ENCODE data around the gene AGPAT2. TPM values are rescaled to one million over a fixed set of nuclear protein-coding genes. Genes with fewer than 3 reads are reported as not detected.

Gene AGPAT2
- total RNA-seq, 1 donor from 2014 or later, result 48.4 TPM

GRCh38 chr9:136692185-136693134 lies 5.2 kb upstream of the AGPAT2 start:
- intact Hi-C loops (cut with DNase I), result loop anchor here (5.0 kb wide), 1 partner anchor 35 kb away; no protein-coding TSS in a partner anchor
- no peak for DNase-seq (ENCODE audit: low spot score)

GRCh38 chr9:136691316-136692184 lies 4.3 kb upstream of the AGPAT2 start:
- intact Hi-C loops (cut with DNase I), result loop anchor here (5.0 kb wide), 1 partner anchor 36 kb away; no protein-coding TSS in a partner anchor

GRCh38 chr9:136690806-136691261 lies 3.6 kb upstream of the AGPAT2 start:
- intact Hi-C loops (cut with DNase I), result loop anchor here (5.0 kb wide), 1 partner anchor 36 kb away; no protein-coding TSS in a partner anchor
- DNase-seq (ENCODE audit: low spot score), result peak; percentile 90

More at GRCh38 chr9:136691316-136692184, 4.3 kb upstream of the AGPAT2 start:
- DNase-seq (ENCODE audit: low spot score), result no peak

- no peak for DNase-seq (ENCODE audit: low spot score)
- intact Hi-C loops (cut with DNase I), result loop anchor here (5.0 kb wide), 1 partner anchor 37 kb away; no protein-coding TSS in a partner anchor
Measured at GRCh38 chr9:136690104-136690805, 3.0 kb upstream of the AGPAT2 start.

- intact Hi-C loops (cut with DNase I), result no loop called here
- DNase-seq (ENCODE audit: low spot score), result no peak
Measured at GRCh38 chr9:136689108-136689460, 1.8 kb upstream of the AGPAT2 start.

- DNase-seq (ENCODE audit: low spot score), result no peak
Measured at GRCh38 chr9:136688274-136689107, 1.2 kb upstream of the AGPAT2 start.

GRCh38 chr9:136687721-136688223 lies 515 bp upstream of the AGPAT2 start:
- no peak for DNase-seq (ENCODE audit: low spot score)
- intact Hi-C loops (cut with DNase I), result no loop called here

More at GRCh38 chr9:136688274-136689107, 1.2 kb upstream of the AGPAT2 start:
- intact Hi-C loops (cut with DNase I), result no loop called here

GRCh38 chr9:136686534-136686793 lies 793 bp downstream of the AGPAT2 start:
- intact Hi-C loops (cut with DNase I), result no loop called here

GRCh38 chr9:136685790-136686533 lies 1.3 kb downstream of the AGPAT2 start:
- intact Hi-C loops (cut with DNase I), result no loop called here
- DNase-seq (ENCODE audit: low spot score), result no peak

More at GRCh38 chr9:136686534-136686793, 793 bp downstream of the AGPAT2 start:
- DNase-seq (ENCODE audit: low spot score), result no peak

GRCh38 chr9:136685216-136685615 lies 2.0 kb downstream of the AGPAT2 start:
- intact Hi-C loops (cut with DNase I), result no loop called here
- DNase-seq (ENCODE audit: low spot score), result no peak

GRCh38 chr9:136684799-136685198 lies 2.5 kb downstream of the AGPAT2 start:
- intact Hi-C loops (cut with DNase I), result no loop called here
- no peak for DNase-seq (ENCODE audit: low spot score)

GRCh38 chr9:136684339-136684738 lies 2.9 kb downstream of the AGPAT2 start:
- intact Hi-C loops (cut with DNase I), result no loop called here
- DNase-seq (ENCODE audit: low spot score), result no peak

GRCh38 chr9:136683755-136684154 lies 3.5 kb downstream of the AGPAT2 start:
- intact Hi-C loops (cut with DNase I), result no loop called here
- no peak for DNase-seq (ENCODE audit: low spot score)

- DNase-seq (ENCODE audit: low spot score), result no peak
- intact Hi-C loops (cut with DNase I), result no loop called here
Measured at GRCh38 chr9:136683173-136683745, 4.0 kb downstream of the AGPAT2 start.

- intact Hi-C loops (cut with DNase I), result no loop called here
- DNase-seq (ENCODE audit: low spot score), result no peak
Measured at GRCh38 chr9:136682710-136683109, 4.5 kb downstream of the AGPAT2 start.

- intact Hi-C loops (cut with DNase I), result no loop called here
- no peak for DNase-seq (ENCODE audit: low spot score)
Measured at GRCh38 chr9:136681945-136682699, 5.1 kb downstream of the AGPAT2 start.

- no peak for DNase-seq (ENCODE audit: low spot score)
- intact Hi-C loops (cut with DNase I), result no loop called here
Measured at GRCh38 chr9:136681029-136681428, 6.2 kb downstream of the AGPAT2 start.

Measured in cardiac septum (tissue), 1 donor.